Neutrophil (primary cell): ENCODE measurements around the gene KLHL24.
"Not testable (repeated sequence)": the region's sequence is repeated elsewhere in the genome, so short reads cannot be mapped to it uniquely, and the experiment has no call there.

Experiments used
- H3K27ac ChIP-seq: fragments of 200-600 bp; sonication (generic); 2 replicates; pipeline ENCODE4 v1.5.1; 2016; ENCODE audit warnings: mild to moderate bottlenecking, moderate library complexity
- H3K27me3 ChIP-seq: fragments of 200-600 bp; sonication (generic); 2 replicates; pipeline ENCODE4 v1.6.0; 2016; ENCODE audit warnings: mild to moderate bottlenecking
- H3K36me3 ChIP-seq: fragments of 200-600 bp; sonication (generic); 2 replicates; pipeline ENCODE4 v1.5.1; 2017
- H3K4me1 ChIP-seq, 2 experiments: fragments of 200-600 bp in 1 of 2; sonication (generic) in 1 of 2; 1 replicate in 1 of 2; 2 replicates in 1 of 2; pipeline versions ENCODE4 v1.5.1 to v1.6.1; 2013 to 2016; ENCODE audit warnings: low read depth in 1 of 2, low read length in 1 of 2, mild to moderate bottlenecking in 1 of 2, moderate library complexity in 1 of 2; ENCODE audit not compliant: control insufficient read depth in 1 of 2, insufficient read depth in 1 of 2
- H3K4me3 ChIP-seq, 2 experiments: fragments of 200-600 bp in 1 of 2; sonication (generic) in 1 of 2; 1 replicate in 1 of 2; 2 replicates in 1 of 2; pipeline ENCODE4 v1.5.1; 2013 to 2016; ENCODE audit warnings: low read depth in 1 of 2, low read length in 1 of 2, mild to moderate bottlenecking in 1 of 2, moderate library complexity in 1 of 2
- H3K9me3 ChIP-seq: fragments of 200-600 bp; sonication (generic); 2 replicates; pipeline ENCODE4 v1.5.1; 2016
- CTCF ChIP-seq: fragments of 200-600 bp; sonication (generic); IDR thresholded peaks from 2 replicates; pipeline ENCODE4 v1.5.1; 2016; ENCODE audit warnings: antibody characterized with exemption

The KLHL24 gene

GRCh38 chr3:183687705-183688104 is 52.3 kb downstream of the KLHL24 start:
- Histone ChIP-seq H3K4me3 (no peak overlapping the region), H3K9me3 (no peaks in the 10 kb centered on the region), H3K36me3 (no peaks in the 10 kb centered on the region), H3K4me1 (no peaks in the 10 kb centered on the region), H3K27me3 (no peaks in the 10 kb centered on the region), H3K27ac (no peak overlapping the region)
- no peak for TF ChIP-seq CTCF

- Histone ChIP-seq H3K36me3 (no peaks in the 10 kb centered on the region), H3K9me3 (no peaks in the 10 kb centered on the region), H3K4me3 (no peak overlapping the region), H3K27me3 (no peaks in the 10 kb centered on the region), H3K27ac (no peak overlapping the region), H3K4me1 (no peaks in the 10 kb centered on the region)
- TF ChIP-seq CTCF: no peak
These were observed 53.5 kb downstream of the KLHL24 start for GRCh38 chr3:183688874-183689273.

GRCh38 chr3:183689621-183690020 is 54.2 kb downstream of the KLHL24 start:
- not testable (repeated sequence) for H3K36me3 ChIP-seq, H3K9me3 ChIP-seq, H3K4me1 ChIP-seq, H3K27ac ChIP-seq, H3K27me3 ChIP-seq, H3K4me3 ChIP-seq

GRCh38 chr3:183690402-183690995 is 55.1 kb downstream of the KLHL24 start:
- TF ChIP-seq CTCF: no peak
- Histone ChIP-seq H3K27me3 (no peaks in the 10 kb centered on the region), H3K27ac (no peak overlapping the region), H3K9me3 (no peaks in the 10 kb centered on the region), H3K4me3 (no peak overlapping the region), H3K4me1 (no peaks in the 10 kb centered on the region), H3K36me3 (no peaks in the 10 kb centered on the region)

- no peak overlapping the region for H3K27ac ChIP-seq
These were observed 57.0 kb downstream of the KLHL24 start for GRCh38 chr3:183692436-183692835.

More at GRCh38 chr3:183692436-183692835, 57.0 kb downstream of the KLHL24 start:
- Histone ChIP-seq H3K27me3 (no peaks in the 10 kb centered on the region), H3K4me3 (no peak overlapping the region), H3K4me1 (peaks cover 4% of the 10 kb centered on the region in 2 experiments), H3K9me3 (no peaks in the 10 kb centered on the region), H3K36me3 (no peaks in the 10 kb centered on the region)
- no peak for TF ChIP-seq CTCF
